ENCODE measurements around the gene ARHGEF16. TPM values are rescaled to one million over a fixed set of nuclear protein-coding genes. Genes with fewer than 3 reads are reported as not detected.

ARHGEF16 gene
- total and polyA plus RNA-seq, 10 donors: 0.23 to 1.6 (median 0.84) TPM

DNA sequence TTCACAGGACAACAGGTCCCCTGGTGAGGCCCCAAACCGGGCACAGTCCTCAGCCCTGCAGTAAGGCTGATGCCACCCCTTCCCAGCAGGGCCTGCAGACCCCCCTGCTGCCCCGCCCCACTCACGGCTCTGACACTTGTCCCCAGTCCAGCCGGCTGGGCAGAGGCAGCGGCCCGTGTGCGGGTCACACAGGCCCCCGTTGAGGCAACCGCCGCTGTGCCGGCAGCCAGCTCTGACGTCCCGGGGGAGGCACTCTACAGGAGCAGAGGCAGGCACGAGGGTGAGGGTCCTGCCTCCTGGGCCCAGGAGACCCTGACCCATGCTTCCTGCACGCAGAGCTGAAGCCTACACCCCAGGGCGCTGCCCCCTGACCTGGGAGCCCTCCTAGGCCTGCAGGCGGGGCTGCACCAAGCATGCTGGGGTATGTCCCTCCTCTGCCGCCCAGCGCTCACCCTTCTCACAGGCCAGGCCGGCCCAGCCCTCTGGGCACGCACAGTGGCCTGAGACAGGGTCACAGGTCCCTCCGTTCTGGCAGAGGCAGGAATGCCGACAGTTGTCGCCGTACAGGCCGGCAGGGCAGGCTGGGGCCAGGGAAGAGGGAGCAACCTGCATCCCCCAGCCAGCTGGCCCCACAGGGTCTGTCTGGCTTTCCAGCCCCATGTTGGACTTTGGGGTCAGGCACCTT lies 43.9 kb downstream of the ARHGEF16 start:
- TF ChIP-seq POLR2AphosphoS5 (IDR thresholded peaks at IDR 0.05) (no peak), POLR2A (IDR thresholded peaks at IDR 0.05) (no peak)
- TF ChIP-seq, protein P1, sequence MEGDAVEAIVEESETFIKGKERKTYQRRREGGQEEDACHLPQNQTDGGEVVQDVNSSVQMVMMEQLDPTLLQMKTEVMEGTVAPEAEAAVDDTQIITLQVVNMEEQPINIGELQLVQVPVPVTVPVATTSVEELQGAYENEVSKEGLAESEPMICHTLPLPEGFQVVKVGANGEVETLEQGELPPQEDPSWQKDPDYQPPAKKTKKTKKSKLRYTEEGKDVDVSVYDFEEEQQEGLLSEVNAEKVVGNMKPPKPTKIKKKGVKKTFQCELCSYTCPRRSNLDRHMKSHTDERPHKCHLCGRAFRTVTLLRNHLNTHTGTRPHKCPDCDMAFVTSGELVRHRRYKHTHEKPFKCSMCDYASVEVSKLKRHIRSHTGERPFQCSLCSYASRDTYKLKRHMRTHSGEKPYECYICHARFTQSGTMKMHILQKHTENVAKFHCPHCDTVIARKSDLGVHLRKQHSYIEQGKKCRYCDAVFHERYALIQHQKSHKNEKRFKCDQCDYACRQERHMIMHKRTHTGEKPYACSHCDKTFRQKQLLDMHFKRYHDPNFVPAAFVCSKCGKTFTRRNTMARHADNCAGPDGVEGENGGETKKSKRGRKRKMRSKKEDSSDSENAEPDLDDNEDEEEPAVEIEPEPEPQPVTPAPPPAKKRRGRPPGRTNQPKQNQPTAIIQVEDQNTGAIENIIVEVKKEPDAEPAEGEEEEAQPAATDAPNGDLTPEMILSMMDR (IDR thresholded peaks at IDR 0.05 in 8 of 11, conservative IDR thresholded peaks at IDR 0.05 in 3 of 11): no peak
- H3K36me3 ChIP-seq: peaks cover 0 to 29% (median 0%) of the 10 kb centered on the region in 6 donors
- no peak for DNase-seq
- no peak overlapping the region for H3K4me3 ChIP-seq
- H3K27ac ChIP-seq: no peak overlapping the region
- H3K9me3 ChIP-seq: no peaks in the 10 kb centered on the region
- peaks cover 0 to 11% (median 6%) of the 10 kb centered on the region in 6 donors for H3K4me1 ChIP-seq
- intact Hi-C loops (cut with DNase I; ENCODE audit: low total_unique reads): no loop called here
- WGBS, 5 donors: 88 to 93% (median 89%) methylated on average over 7 to 26 of the region's 26 CpGs
- H3K27me3 ChIP-seq (replicated peaks in 1 of 7): no peaks in the 10 kb centered on the region

DNA sequence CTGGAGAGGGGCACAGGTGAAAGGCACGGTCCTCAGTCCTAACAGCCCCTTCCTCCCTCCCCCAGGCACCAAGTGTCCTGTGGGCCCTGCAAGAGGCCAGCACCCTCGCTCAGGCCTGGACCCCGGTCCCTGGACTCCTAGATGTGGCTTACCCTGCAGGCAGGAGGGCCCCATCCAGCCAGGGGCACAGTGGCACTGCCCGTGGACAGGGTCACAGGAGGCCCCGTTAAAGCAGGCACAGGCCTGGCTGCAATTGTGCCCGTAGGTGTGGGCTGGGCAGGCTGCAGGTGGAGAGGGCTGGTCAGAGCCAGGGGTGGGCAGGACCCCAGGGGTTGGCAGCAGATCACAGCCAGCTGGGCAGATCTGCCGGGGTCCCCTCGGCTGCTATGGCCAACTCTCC lies 44.5 kb downstream of the ARHGEF16 start:
- peaks cover 0 to 26% (median 0%) of the 10 kb centered on the region in 6 donors for H3K36me3 ChIP-seq
- H3K27me3 ChIP-seq (replicated peaks in 1 of 7): no peaks in the 10 kb centered on the region
- H3K4me3 ChIP-seq: no peak overlapping the region
- no peak overlapping the region for H3K27ac ChIP-seq
- 72 to 91% (median 85%) methylated on average over 2 to 8 of the region's 8 CpGs for WGBS, 5 donors
- intact Hi-C loops (cut with DNase I; ENCODE audit: low total_unique reads): no loop called here
- no peak for DNase-seq
- TF ChIP-seq POLR2A (IDR thresholded peaks at IDR 0.05) (no peak), POLR2AphosphoS5 (IDR thresholded peaks at IDR 0.05) (no peak)
- TF ChIP-seq, protein P1 (IDR thresholded peaks at IDR 0.05 in 8 of 11, conservative IDR thresholded peaks at IDR 0.05 in 3 of 11): no peak
- H3K4me1 ChIP-seq: peaks cover 0 to 17% (median 6%) of the 10 kb centered on the region in 6 donors
- no peaks in the 10 kb centered on the region for H3K9me3 ChIP-seq

DNA sequence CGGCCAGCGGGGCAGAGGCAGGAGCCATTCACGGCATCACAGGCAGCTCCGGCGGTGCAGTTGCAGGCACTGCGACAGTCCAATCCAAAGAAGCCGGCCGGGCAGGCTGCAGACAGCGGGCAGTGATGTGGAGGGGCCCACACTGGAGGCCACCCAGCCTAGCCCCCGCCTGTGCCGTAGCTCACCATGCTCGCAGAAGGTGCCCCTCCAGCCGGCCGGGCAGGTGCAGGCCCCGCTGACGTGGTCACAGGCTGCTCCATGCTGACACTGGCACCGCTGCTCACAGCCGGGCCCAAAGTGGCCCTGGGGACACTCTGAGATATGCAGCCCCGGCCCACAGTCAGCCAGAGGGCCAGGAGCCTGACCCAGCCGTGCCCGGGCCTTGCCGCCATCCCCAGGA lies 45.1 kb downstream of the ARHGEF16 start:
- WGBS, 5 donors: 90 to 95% (median 92%) methylated on average over 4 to 22 of the region's 22 CpGs
- Histone ChIP-seq H3K27me3 (replicated peaks in 1 of 7) (no peaks in the 10 kb centered on the region), H3K4me1 (peaks cover 0 to 23% (median 6%) of the 10 kb centered on the region in 6 donors), H3K9me3 (no peaks in the 10 kb centered on the region), H3K4me3 (no peak overlapping the region), H3K36me3 (peaks cover 0 to 24% (median 0%) of the 10 kb centered on the region in 6 donors), H3K27ac (no peak overlapping the region)
- no peak for TF ChIP-seq POLR2AphosphoS5 (IDR thresholded peaks at IDR 0.05)
- TF ChIP-seq, protein P1 (IDR thresholded peaks at IDR 0.05 in 8 of 11, conservative IDR thresholded peaks at IDR 0.05 in 3 of 11): no peak
- TF ChIP-seq POLR2A (IDR thresholded peaks at IDR 0.05): no peak
- DNase-seq: no peak
- intact Hi-C loops (cut with DNase I; ENCODE audit: low total_unique reads): no loop called here

DNA sequence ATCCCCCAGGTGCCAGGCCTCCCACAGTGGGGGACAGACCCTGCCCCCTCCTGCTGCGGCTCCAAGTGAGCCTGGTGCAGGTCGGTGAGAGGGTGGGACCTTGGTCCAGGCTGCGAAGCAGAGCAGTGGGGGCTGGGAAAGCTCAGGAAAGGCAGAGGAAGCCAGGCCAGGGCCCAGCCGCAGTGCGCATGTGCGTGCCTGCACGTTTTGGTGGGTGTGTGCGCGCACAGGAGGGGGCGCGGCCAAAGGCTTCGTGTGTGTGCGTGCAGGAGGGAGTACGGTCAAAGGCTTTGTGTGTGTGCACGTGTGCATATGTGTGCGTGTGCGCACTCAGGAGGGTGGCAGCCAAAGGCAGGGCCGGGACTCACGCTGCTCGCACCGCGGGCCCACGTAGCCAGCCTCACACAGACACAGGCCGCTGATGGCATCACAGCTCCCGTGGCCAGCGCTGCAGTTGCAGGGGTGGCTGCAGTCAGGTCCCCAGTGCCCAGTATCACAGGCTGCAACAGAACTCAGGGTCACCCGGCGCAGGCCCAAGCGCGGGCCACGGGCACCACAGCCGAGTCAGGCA lies 45.9 kb downstream of the ARHGEF16 start:
- Histone ChIP-seq H3K27me3 (replicated peaks in 1 of 7) (no peaks in the 10 kb centered on the region), H3K27ac (no peak overlapping the region), H3K9me3 (no peaks in the 10 kb centered on the region), H3K4me3 (no peak overlapping the region), H3K4me1 (peaks cover 0 to 29% (median 6%) of the 10 kb centered on the region in 6 donors), H3K36me3 (peaks cover 0 to 29% (median 0%) of the 10 kb centered on the region in 6 donors)
- no peak for DNase-seq
- 91 to 96% (median 93%) methylated on average over 26 to 32 of the region's 32 CpGs for WGBS, 5 donors
- intact Hi-C loops (cut with DNase I; ENCODE audit: low total_unique reads): no loop called here
- TF ChIP-seq POLR2AphosphoS5 (IDR thresholded peaks at IDR 0.05) (peak in 1 of 3 donors; percentile 44), POLR2A (IDR thresholded peaks at IDR 0.05) (no peak)
- TF ChIP-seq, protein P1 (IDR thresholded peaks at IDR 0.05 in 8 of 11, conservative IDR thresholded peaks at IDR 0.05 in 3 of 11): no peak

All from spleen (tissue), 11 donors.